Calu3 (cell line): Measurements from ENCODE around the gene PSD. TPM values are rescaled to one million over a fixed set of nuclear protein-coding genes. Genes with fewer than 3 reads are reported as not detected.

Experiments
- BruUV-seq: library from RNA; stranded (reverse); fragments of 400-500 nt; replicated peaks from 2 replicates; lab custom pipeline; 2021; lab: Mats Ljungman, UMichigan
- CTCF ChIA-PET: fragments of 300-600 bp; sonication (Branson Sonifier 250); formaldehyde crosslinking; loops from one replicate; lab custom pipeline; 2022; ENCODE audit warnings: antibody characterized with exemption; lab: Charles Lee
- DNase-seq: peaks from one replicate; pipeline ENCODE4 v3.0.0; 2022
- H3K27ac Mint-ChIP-seq: one replicate; pipeline ENCODE4 v1.8.0; 2022; ENCODE audit warnings: mixed read lengths; ENCODE audit not compliant: unreplicated experiment
- H3K27me3 Mint-ChIP-seq: one replicate; pipeline ENCODE4 v1.8.0; 2022; ENCODE audit warnings: mixed read lengths; ENCODE audit not compliant: unreplicated experiment
- H3K36me3 Mint-ChIP-seq: one replicate; pipeline ENCODE4 v1.8.0; 2022; ENCODE audit warnings: mild to moderate bottlenecking, moderate library complexity, mixed read lengths; ENCODE audit not compliant: insufficient read depth, unreplicated experiment
- H3K4me1 Mint-ChIP-seq: one replicate; pipeline ENCODE4 v1.8.0; 2022; ENCODE audit warnings: mild to moderate bottlenecking, low read depth, mixed read lengths; ENCODE audit not compliant: unreplicated experiment
- H3K4me3 Mint-ChIP-seq: one replicate; pipeline ENCODE4 v1.8.0; 2022; ENCODE audit warnings: mild to moderate bottlenecking, low read depth, moderate library complexity, mixed read lengths; ENCODE audit not compliant: unreplicated experiment
- H3K9me3 Mint-ChIP-seq: one replicate; pipeline ENCODE4 v1.8.0; 2022; ENCODE audit warnings: low read depth, mixed read lengths; ENCODE audit not compliant: unreplicated experiment
- intact Hi-C: fragments of 100-400 bp; cut with micrococcal nuclease; formaldehyde crosslinking; loops from one replicate; pipeline ENCODE4 v1.10.0; 2022; ENCODE audit not compliant: unreplicated experiment
- total RNA-seq: library from RNA; stranded (reverse); gene quantifications from 2 replicates; pipeline ENCODE4 v1.2.3, GENCODE V29; 2022
- TF ChIP-seq, protein P1 (sequence below): fragments of 200-600 bp; IDR thresholded peaks from one replicate; pipeline ENCODE4 v1.8.0; 2022; ENCODE audit warnings: antibody characterized with exemption; ENCODE audit not compliant: unreplicated experiment

Gene PSD
- total RNA-seq, 1 experiment from 2014 or later, result 0.35 TPM

DNA sequence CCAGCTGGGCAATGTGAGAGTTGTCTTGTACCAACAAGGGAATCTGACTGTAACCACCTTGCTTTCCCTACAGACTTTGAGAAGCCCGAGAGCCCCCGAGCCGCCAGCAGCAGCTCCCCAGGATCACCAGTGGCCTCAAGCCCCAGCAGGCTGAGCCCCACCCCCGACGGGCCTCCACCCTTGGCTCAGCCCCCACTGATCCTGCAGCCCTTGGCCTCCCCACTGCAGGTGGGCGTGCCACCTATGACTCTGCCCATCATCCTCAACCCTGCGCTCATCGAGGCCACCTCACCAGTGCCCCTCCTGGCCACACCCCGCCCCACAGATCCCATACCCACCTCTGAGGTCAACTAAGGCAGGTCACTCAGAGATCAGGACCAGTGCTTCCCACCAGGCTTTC is 36.6 kb downstream of the PSD start:
- no peaks in the 10 kb centered on the region for H3K9me3 Mint-ChIP-seq
- DNase-seq, result no peak
- H3K27me3 Mint-ChIP-seq, result no peaks in the 10 kb centered on the region
- H3K27ac Mint-ChIP-seq, result no peak overlapping the region
- no TSS peak for BruUV-seq
- peaks cover 37% of the 10 kb centered on the region for H3K36me3 Mint-ChIP-seq
- intact Hi-C loops, result no loop called here
- TF ChIP-seq, protein P1, sequence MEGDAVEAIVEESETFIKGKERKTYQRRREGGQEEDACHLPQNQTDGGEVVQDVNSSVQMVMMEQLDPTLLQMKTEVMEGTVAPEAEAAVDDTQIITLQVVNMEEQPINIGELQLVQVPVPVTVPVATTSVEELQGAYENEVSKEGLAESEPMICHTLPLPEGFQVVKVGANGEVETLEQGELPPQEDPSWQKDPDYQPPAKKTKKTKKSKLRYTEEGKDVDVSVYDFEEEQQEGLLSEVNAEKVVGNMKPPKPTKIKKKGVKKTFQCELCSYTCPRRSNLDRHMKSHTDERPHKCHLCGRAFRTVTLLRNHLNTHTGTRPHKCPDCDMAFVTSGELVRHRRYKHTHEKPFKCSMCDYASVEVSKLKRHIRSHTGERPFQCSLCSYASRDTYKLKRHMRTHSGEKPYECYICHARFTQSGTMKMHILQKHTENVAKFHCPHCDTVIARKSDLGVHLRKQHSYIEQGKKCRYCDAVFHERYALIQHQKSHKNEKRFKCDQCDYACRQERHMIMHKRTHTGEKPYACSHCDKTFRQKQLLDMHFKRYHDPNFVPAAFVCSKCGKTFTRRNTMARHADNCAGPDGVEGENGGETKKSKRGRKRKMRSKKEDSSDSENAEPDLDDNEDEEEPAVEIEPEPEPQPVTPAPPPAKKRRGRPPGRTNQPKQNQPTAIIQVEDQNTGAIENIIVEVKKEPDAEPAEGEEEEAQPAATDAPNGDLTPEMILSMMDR, result no peak
- no peaks in the 10 kb centered on the region for H3K4me1 Mint-ChIP-seq
- no peak overlapping the region for H3K4me3 Mint-ChIP-seq
- CTCF ChIA-PET, result interaction anchor here (0.7 kb wide), 1 partner anchor 48 kb away, joined by 6 read pairs; no protein-coding TSS in a partner anchor

DNA sequence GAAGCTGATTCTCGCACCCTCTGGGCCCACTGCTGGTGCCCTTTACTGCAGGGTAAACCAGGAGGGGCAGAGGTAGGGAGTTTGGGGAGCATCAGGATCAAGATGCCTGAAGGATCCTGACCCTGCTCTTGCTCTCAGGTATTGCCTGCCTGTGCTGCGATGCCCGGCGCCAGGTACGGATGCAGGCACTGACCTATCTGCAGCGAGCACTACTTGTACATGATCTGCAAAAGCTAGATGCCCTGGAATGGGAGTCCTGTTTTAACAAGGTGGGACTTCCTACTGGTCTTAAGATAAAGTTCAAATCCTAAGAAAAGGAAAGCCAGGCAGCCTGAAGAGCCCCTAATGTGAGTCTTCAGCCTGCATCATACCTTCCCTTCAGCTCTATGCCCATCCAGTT is 39.2 kb downstream of the PSD start:
- H3K4me1 Mint-ChIP-seq, result no peaks in the 10 kb centered on the region
- BruUV-seq, result no TSS peak
- no peak overlapping the region for H3K4me3 Mint-ChIP-seq
- no peaks in the 10 kb centered on the region for H3K27me3 Mint-ChIP-seq
- H3K9me3 Mint-ChIP-seq, result no peaks in the 10 kb centered on the region
- CTCF ChIA-PET, result interaction anchor here (0.6 kb wide), 1 partner anchor 155 kb away, joined by 4 read pairs; no protein-coding TSS in a partner anchor
- intact Hi-C loops, result no loop called here
- no peak for DNase-seq
- peaks cover 42% of the 10 kb centered on the region for H3K36me3 Mint-ChIP-seq
- TF ChIP-seq, protein P1, result no peak
- no peak overlapping the region for H3K27ac Mint-ChIP-seq

DNA sequence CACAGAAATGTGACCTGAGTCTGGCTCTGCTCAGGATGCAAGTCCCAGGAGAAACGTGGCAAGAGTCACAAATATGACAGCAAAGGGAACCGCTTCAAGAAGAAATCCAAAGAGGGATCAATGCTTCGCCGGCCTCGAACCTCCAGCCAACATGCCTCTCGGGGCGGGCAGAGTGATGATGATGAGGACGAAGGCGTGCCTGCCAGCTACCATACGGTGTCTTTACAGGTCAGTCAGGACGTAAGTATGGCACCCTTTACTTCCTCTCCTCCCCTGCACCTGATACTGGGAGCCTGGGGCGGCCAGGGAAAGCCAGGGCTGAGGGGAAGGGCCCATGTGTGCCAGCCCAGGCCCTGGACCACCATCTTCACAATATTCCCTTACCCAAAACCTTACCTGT is 41.7 kb downstream of the PSD start:
- Mint-ChIP-seq H3K27me3 (no peaks in the 10 kb centered on the region), H3K4me3 (no peak overlapping the region), H3K36me3 (peaks cover 48% of the 10 kb centered on the region), H3K27ac (no peak overlapping the region), H3K4me1 (no peaks in the 10 kb centered on the region), H3K9me3 (no peaks in the 10 kb centered on the region)
- CTCF ChIA-PET, result no interaction called here
- TF ChIP-seq, protein P1, result no peak
- DNase-seq, result no peak
- intact Hi-C loops, result no loop called here
- no TSS peak for BruUV-seq

DNA sequence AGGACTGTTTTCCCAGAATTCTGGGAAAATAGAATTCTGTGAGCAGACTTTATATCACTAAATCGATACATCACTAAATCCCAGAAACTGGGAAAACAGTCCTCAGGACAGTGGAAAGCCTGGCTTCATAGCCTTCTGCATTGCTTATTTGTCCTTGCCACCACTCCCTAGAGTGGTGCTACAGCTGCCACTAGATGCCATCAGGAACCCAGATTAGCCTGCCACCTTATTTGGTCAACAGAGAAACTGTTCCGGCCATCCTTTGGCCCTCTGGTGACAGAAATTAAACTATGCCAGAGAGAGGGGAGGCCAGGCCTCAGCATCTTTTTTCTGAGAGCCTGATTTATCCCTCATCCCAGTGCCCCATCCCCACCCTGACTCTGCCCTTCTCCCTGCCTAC is 42.7 kb downstream of the PSD start:
- no peaks in the 10 kb centered on the region for H3K9me3 Mint-ChIP-seq
- peaks cover 38% of the 10 kb centered on the region for H3K36me3 Mint-ChIP-seq
- no TSS peak for BruUV-seq
- intact Hi-C loops, result no loop called here
- no peak overlapping the region for H3K4me3 Mint-ChIP-seq
- no peaks in the 10 kb centered on the region for H3K27me3 Mint-ChIP-seq
- DNase-seq, result no peak
- TF ChIP-seq, protein P1, result no peak
- H3K27ac Mint-ChIP-seq, result no peak overlapping the region
- CTCF ChIA-PET, result interaction anchor here (0.5 kb wide), 1 partner anchor 69 kb away, joined by 5 read pairs; no protein-coding TSS in a partner anchor
- H3K4me1 Mint-ChIP-seq, result no peaks in the 10 kb centered on the region
